GM23338 (cell line): ENCODE measurements around the gene DOP1A.

Experiments
- EZH2phosphoT487 ChIP-seq: fragments of 200-600 bp; sonication (generic); IDR thresholded peaks from one replicate; pipeline ENCODE4 v1.8.1; 2018; ENCODE audit warnings: antibody characterized with exemption; ENCODE audit not compliant: unreplicated experiment
- TF ChIP-seq, protein P1 (sequence below), 2 experiments: fragments of 200-600 bp in 1 of 2; sonication (generic) in 1 of 2; conservative IDR thresholded peaks; 2 replicates each; pipeline versions ENCODE4 v1.5.1 to v1.6.1; 2016 to 2017; ENCODE audit warnings: antibody characterized with exemption in 2 of 2, low read depth in 2 of 2, mild to moderate bottlenecking in 2 of 2, moderate library complexity in 1 of 2

DNA sequence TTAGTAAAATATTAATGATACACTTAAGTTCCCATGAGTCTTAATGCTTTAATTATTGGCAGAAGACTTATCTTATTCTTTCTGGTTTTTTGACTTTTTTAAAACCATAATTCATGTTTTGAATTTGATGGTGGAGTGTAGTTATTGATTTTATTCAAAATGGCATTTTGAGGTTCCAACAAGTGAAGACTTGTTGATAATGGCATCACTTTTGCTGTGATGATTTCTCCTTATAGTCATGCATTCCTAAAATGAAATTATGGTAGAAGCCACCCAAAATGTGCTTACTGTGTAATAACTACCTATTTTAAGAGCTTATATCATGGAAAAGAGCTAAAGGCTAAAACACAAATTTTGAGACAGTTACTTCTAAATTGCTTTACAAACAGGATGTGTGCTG is 2.2 kb downstream of the DOP1A start:
- TF ChIP-seq, protein P1, sequence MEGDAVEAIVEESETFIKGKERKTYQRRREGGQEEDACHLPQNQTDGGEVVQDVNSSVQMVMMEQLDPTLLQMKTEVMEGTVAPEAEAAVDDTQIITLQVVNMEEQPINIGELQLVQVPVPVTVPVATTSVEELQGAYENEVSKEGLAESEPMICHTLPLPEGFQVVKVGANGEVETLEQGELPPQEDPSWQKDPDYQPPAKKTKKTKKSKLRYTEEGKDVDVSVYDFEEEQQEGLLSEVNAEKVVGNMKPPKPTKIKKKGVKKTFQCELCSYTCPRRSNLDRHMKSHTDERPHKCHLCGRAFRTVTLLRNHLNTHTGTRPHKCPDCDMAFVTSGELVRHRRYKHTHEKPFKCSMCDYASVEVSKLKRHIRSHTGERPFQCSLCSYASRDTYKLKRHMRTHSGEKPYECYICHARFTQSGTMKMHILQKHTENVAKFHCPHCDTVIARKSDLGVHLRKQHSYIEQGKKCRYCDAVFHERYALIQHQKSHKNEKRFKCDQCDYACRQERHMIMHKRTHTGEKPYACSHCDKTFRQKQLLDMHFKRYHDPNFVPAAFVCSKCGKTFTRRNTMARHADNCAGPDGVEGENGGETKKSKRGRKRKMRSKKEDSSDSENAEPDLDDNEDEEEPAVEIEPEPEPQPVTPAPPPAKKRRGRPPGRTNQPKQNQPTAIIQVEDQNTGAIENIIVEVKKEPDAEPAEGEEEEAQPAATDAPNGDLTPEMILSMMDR (conservative IDR thresholded peaks at IDR 0.05; ENCODE audit: low read depth in 2 of 2), result no peak
- no peak for TF ChIP-seq EZH2phosphoT487
